Vagina (tissue), 2 donors: ENCODE measurements around the gene OXSR1.

Source experiments
- POLR2AphosphoS5 ChIP-seq, 2 donors: sonication (generic); formaldehyde crosslinking; IDR thresholded peaks; one replicate each; pipeline ENCODE4 v1.9.0; 2017; ENCODE audit warnings: antibody characterized with exemption in 2 of 2, mild to moderate bottlenecking in 2 of 2, low read depth in 1 of 2; ENCODE audit not compliant: insufficient read depth in 1 of 2
- TF ChIP-seq, protein P1 (sequence below), 3 experiments: fragments of 450-650 bp in 2 of 3; fragments of 200-600 bp in 1 of 3; sonication (generic) in 1 of 3; IDR thresholded peaks; one replicate each; pipeline ENCODE4 v1.5.1; 2017 to 2019; ENCODE audit warnings: antibody characterized with exemption in 3 of 3, mild to moderate bottlenecking in 2 of 3, moderate library complexity in 2 of 3

DNA sequence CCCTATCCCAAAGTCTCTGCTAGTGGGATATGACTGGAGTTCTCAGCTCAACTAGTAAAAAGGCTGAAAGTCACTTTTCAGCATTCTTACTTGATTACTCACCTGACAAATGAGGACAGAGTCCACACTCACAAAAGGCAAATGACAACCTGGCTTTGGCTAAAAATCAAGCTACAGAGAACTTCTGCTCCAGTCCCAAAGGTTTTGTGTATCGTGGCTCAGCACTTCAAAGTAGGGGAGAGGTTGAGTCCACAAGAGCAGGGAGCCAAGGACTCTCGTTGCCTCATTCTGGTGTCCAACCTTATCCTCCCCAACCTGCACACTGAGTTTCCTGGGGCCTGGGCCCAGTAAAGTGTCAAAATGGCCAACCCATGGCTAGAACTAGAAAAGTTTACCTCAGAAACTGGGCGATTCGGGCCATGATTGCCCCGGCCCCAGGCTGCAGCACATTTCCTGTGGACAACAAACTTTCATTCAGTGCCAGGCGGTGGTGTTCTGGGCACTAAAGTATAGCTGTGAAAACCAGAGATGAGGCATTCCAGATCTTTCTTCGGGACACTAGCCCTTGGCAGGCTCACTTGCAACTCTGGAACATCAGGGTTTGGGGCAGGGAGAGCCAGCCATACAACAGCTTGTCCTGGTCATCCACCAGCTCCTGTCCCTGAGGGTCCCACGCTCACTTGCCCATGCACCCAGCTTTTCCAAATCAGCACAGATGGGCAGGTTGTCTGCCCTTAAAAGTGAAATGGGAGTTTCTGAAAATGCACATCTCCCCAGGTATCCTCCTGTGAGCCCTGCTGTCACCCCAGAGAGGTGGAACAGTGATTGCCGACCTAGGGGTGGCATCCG is 31.6 kb upstream of the OXSR1 start:
- TF ChIP-seq, protein P1, sequence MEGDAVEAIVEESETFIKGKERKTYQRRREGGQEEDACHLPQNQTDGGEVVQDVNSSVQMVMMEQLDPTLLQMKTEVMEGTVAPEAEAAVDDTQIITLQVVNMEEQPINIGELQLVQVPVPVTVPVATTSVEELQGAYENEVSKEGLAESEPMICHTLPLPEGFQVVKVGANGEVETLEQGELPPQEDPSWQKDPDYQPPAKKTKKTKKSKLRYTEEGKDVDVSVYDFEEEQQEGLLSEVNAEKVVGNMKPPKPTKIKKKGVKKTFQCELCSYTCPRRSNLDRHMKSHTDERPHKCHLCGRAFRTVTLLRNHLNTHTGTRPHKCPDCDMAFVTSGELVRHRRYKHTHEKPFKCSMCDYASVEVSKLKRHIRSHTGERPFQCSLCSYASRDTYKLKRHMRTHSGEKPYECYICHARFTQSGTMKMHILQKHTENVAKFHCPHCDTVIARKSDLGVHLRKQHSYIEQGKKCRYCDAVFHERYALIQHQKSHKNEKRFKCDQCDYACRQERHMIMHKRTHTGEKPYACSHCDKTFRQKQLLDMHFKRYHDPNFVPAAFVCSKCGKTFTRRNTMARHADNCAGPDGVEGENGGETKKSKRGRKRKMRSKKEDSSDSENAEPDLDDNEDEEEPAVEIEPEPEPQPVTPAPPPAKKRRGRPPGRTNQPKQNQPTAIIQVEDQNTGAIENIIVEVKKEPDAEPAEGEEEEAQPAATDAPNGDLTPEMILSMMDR (IDR thresholded peaks at IDR 0.05): no peak
- TF ChIP-seq POLR2AphosphoS5 (IDR thresholded peaks at IDR 0.05; ENCODE audit: insufficient read depth in 1 of 2, low read depth in 1 of 2): no peak
